ENCODE data around the gene SYCP2L. TPM values are rescaled to one million over a fixed set of nuclear protein-coding genes. Genes with fewer than 3 reads are reported as not detected.

Gene SYCP2L
- total and polyA plus RNA-seq, 2 experiments from 2014 or later: 0.13 TPM; not detected in 1

DNA sequence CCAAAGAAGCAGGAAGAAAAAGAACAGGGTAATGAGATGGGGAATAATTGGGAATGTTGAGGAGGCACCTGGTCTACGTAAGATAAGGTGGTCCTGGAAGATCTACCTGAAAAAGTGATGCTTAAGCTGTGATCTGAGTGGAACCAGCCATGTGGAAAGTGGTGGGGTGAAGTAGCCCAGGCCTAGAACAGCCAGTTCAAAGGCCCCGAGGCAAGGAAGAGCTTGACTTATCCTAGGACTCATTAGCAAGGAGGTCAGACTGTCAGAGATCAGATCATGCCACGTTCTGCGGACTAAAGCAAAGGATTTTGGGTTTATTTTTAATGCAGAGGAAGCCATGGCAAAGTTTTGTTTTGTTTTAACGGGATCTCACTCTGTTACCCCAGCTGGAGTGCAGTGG, 5.1 kb downstream of the SYCP2L start:
- H3K4me3 ChIP-seq: no peak overlapping the region
- H4K20me1 ChIP-seq (ENCODE audit: insufficient read depth): no peaks in the 10 kb centered on the region
- TF ChIP-seq EZH2 (IDR thresholded peaks at IDR 0.05; ENCODE audit: insufficient read depth, poor library complexity, severe bottlenecking) (no peak), EZH2phosphoT487 (IDR thresholded peaks at IDR 0.05; ENCODE audit: insufficient read depth, low read depth) (no peak)
- no peak overlapping the region for H3K9ac ChIP-seq
- no peaks in the 10 kb centered on the region for H3K9me3 ChIP-seq (ENCODE audit: low read depth)
- in situ Hi-C loops (cut with MboI): no loop called here
- no peaks in the 10 kb centered on the region for H3K79me2 ChIP-seq (ENCODE audit: insufficient read depth)
- H3K4me1 ChIP-seq (ENCODE audit: insufficient read depth): no peaks in the 10 kb centered on the region
- no peak for DNase-seq
- no peak overlapping the region for H3K27ac ChIP-seq
- 36 to 46% methylated on average over 5 of the region's 5 CpGs for WGBS, 2 experiments (ENCODE audit: low coverage in 1 of 2, low lambda C conversion rate in 2 of 2, missing lambda C conversion rate in 2 of 2)
- no peak overlapping the region for H3K4me2 ChIP-seq (ENCODE audit: unreplicated experiment)
- H3F3A ChIP-seq (ENCODE audit: insufficient read depth): no peaks in the 10 kb centered on the region
- no peaks in the 10 kb centered on the region for H3K9me2 ChIP-seq (ENCODE audit: insufficient read depth)
- H3K27me3 ChIP-seq (replicated peaks; ENCODE audit: insufficient read depth): peaks cover 9% of the 10 kb centered on the region
- no peak overlapping the region for H2AFZ ChIP-seq
- H3K36me3 ChIP-seq (ENCODE audit: low read depth): no peaks in the 10 kb centered on the region

DNA sequence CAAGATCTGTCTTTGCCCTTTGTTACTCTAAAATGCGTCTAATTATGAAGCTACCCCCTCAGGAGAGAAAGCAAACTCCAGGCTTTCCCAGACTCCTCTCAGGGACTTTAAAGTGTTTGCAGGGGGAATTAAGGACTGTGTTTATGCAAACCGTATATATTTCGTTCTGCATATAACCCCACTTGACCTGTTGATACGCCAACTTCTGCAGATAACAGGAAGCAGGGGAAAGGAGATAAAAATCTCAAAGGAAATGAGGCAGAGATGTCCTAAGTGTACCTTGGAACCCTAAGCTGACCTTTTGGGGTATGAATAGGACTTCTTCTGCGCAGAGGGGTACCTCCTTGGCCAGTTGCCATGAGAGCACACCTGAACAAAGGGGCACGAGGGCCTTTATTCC, 8.1 kb downstream of the SYCP2L start:
- DNase-seq: no peak
- TF ChIP-seq EZH2 (IDR thresholded peaks at IDR 0.05; ENCODE audit: insufficient read depth, poor library complexity, severe bottlenecking) (no peak), EZH2phosphoT487 (IDR thresholded peaks at IDR 0.05; ENCODE audit: insufficient read depth, low read depth) (no peak)
- Histone ChIP-seq H3K4me1 (ENCODE audit: insufficient read depth) (no peaks in the 10 kb centered on the region), H3F3A (ENCODE audit: insufficient read depth) (no peaks in the 10 kb centered on the region), H3K9ac (no peak overlapping the region), H3K4me3 (no peak overlapping the region), H3K36me3 (ENCODE audit: low read depth) (no peaks in the 10 kb centered on the region), H3K27me3 (replicated peaks; ENCODE audit: insufficient read depth) (no peaks in the 10 kb centered on the region; the same call in 1 of the 2 replicates), H3K79me2 (ENCODE audit: insufficient read depth) (no peaks in the 10 kb centered on the region), H2AFZ (no peak overlapping the region), H3K9me3 (ENCODE audit: low read depth) (no peaks in the 10 kb centered on the region), H3K9me2 (ENCODE audit: insufficient read depth) (no peaks in the 10 kb centered on the region), H3K27ac (no peak overlapping the region), H4K20me1 (ENCODE audit: insufficient read depth) (no peaks in the 10 kb centered on the region), H3K4me2 (ENCODE audit: unreplicated experiment) (no peak overlapping the region)
- in situ Hi-C loops (cut with MboI): no loop called here
- 52 to 56% methylated on average over 6 of the region's 6 CpGs for WGBS, 2 experiments (ENCODE audit: low coverage in 1 of 2, low lambda C conversion rate in 2 of 2, missing lambda C conversion rate in 2 of 2)

DNA sequence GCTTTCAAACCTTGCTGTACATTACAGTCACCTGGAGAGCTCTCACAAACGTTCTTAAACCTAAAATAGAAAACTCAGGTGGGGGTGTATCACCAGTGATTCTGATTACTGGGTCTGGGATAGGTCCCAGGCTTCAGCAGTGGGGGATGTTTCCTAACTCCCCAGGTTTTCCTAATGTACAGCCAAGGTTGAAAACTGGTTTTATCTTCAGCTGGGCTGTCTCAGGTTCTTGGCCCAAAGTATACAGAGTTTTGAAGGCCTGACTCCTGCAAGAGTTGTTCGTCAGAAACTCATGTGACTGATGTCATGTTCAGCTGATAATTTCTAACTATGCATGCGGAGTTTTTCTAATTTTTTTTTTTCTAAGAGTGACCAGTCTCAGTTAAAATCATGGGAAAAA, 9.8 kb downstream of the SYCP2L start:
- 46 to 48% methylated on average over 3 of the region's 3 CpGs for WGBS, 2 experiments (ENCODE audit: low coverage in 1 of 2, low lambda C conversion rate in 2 of 2, missing lambda C conversion rate in 2 of 2)
- Histone ChIP-seq H3K4me2 (ENCODE audit: unreplicated experiment) (no peak overlapping the region), H2AFZ (no peak overlapping the region)

DNA sequence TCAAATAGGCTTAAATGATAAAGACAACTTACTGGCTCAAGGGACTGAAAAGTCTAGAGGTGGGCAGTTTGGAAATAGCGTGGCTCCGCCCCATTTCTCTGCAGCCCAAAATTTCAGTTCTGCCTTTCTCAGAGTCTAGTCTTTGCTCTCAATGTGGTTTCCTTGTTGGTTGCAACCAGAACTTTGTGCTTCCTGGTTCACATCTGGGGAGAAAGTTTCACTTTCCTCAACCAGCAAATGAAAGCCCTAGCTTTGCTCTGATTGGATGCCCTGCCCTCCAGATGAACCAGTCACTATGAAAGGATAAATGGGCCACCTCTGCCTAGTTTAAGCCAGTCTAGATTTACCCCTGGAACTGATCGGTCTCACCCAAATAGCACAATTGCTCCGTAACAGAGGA, 14.9 kb downstream of the SYCP2L start:
- Histone ChIP-seq H2AFZ (no peak overlapping the region), H3F3A (ENCODE audit: insufficient read depth) (no peaks in the 10 kb centered on the region), H4K20me1 (ENCODE audit: insufficient read depth) (no peaks in the 10 kb centered on the region), H3K9me3 (ENCODE audit: low read depth) (no peaks in the 10 kb centered on the region), H3K4me3 (no peak overlapping the region), H3K27ac (no peak overlapping the region), H3K79me2 (ENCODE audit: insufficient read depth) (no peaks in the 10 kb centered on the region), H3K9ac (no peak overlapping the region), H3K4me2 (ENCODE audit: unreplicated experiment) (no peak overlapping the region), H3K4me1 (ENCODE audit: insufficient read depth) (no peaks in the 10 kb centered on the region), H3K9me2 (ENCODE audit: insufficient read depth) (no peaks in the 10 kb centered on the region), H3K36me3 (ENCODE audit: low read depth) (no peaks in the 10 kb centered on the region), H3K27me3 (replicated peaks; ENCODE audit: insufficient read depth) (no peaks in the 10 kb centered on the region)
- in situ Hi-C loops (cut with MboI): no loop called here
- TF ChIP-seq EZH2phosphoT487 (IDR thresholded peaks at IDR 0.05; ENCODE audit: insufficient read depth, low read depth): no peak
- TF ChIP-seq EZH2 (IDR thresholded peaks at IDR 0.05; ENCODE audit: insufficient read depth, poor library complexity, severe bottlenecking): no peak
- DNase-seq: no peak
- WGBS, 2 experiments (ENCODE audit: low coverage in 1 of 2, low lambda C conversion rate in 2 of 2, missing lambda C conversion rate in 2 of 2): 77 to 79% methylated on average over 4 of the region's 4 CpGs

More for the DNA sequence above, 9.8 kb downstream of the SYCP2L start:
- no peaks in the 10 kb centered on the region; the same call in 1 of the 2 replicates for H3K27me3 ChIP-seq (replicated peaks; ENCODE audit: insufficient read depth)
- no peaks in the 10 kb centered on the region for H3K79me2 ChIP-seq (ENCODE audit: insufficient read depth)
- no peak overlapping the region for H3K27ac ChIP-seq
- no peak overlapping the region for H3K9ac ChIP-seq
- no peaks in the 10 kb centered on the region for H3K4me1 ChIP-seq (ENCODE audit: insufficient read depth)
- TF ChIP-seq EZH2 (IDR thresholded peaks at IDR 0.05; ENCODE audit: insufficient read depth, poor library complexity, severe bottlenecking) (no peak), EZH2phosphoT487 (IDR thresholded peaks at IDR 0.05; ENCODE audit: insufficient read depth, low read depth) (no peak)
- no peaks in the 10 kb centered on the region for H3K36me3 ChIP-seq (ENCODE audit: low read depth)
- no peaks in the 10 kb centered on the region for H3F3A ChIP-seq (ENCODE audit: insufficient read depth)
- no peaks in the 10 kb centered on the region for H3K9me2 ChIP-seq (ENCODE audit: insufficient read depth)
- no peaks in the 10 kb centered on the region for H3K9me3 ChIP-seq (ENCODE audit: low read depth)
- H4K20me1 ChIP-seq (ENCODE audit: insufficient read depth): no peaks in the 10 kb centered on the region
- in situ Hi-C loops (cut with MboI): no loop called here
- no peak overlapping the region for H3K4me3 ChIP-seq
- no peak for DNase-seq

DNA sequence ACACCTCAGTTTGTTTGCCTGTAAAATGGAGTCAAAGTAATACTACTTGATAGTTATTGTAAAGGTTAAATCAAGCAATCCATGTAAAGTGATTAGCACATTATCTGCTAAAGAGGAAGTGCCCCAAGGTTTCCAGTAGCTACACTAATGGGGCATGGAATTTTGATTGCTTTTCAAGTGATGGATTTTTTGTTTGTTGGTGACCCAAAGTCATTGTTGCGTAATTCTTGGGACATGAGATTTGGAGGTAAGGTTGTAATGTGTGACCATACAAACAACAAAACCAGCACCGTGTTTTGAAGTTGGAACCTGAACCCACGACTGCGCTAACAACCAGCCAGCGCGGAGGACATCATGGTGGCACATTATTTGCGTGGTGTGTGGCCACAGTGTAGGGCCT, 17.2 kb downstream of the SYCP2L start:
- Histone ChIP-seq H3K9me2 (ENCODE audit: insufficient read depth) (no peaks in the 10 kb centered on the region), H3K4me2 (ENCODE audit: unreplicated experiment) (no peak overlapping the region), H4K20me1 (ENCODE audit: insufficient read depth) (no peaks in the 10 kb centered on the region), H3K4me1 (ENCODE audit: insufficient read depth) (no peaks in the 10 kb centered on the region), H3K27me3 (replicated peaks; ENCODE audit: insufficient read depth) (no peaks in the 10 kb centered on the region), H2AFZ (no peak overlapping the region), H3K79me2 (ENCODE audit: insufficient read depth) (no peaks in the 10 kb centered on the region), H3K9me3 (ENCODE audit: low read depth) (no peaks in the 10 kb centered on the region), H3K4me3 (no peak overlapping the region), H3K9ac (no peak overlapping the region), H3F3A (ENCODE audit: insufficient read depth) (no peaks in the 10 kb centered on the region), H3K27ac (no peak overlapping the region), H3K36me3 (ENCODE audit: low read depth) (no peaks in the 10 kb centered on the region)
- no peak for TF ChIP-seq EZH2phosphoT487 (IDR thresholded peaks at IDR 0.05; ENCODE audit: insufficient read depth, low read depth)
- no peak for TF ChIP-seq EZH2 (IDR thresholded peaks at IDR 0.05; ENCODE audit: insufficient read depth, poor library complexity, severe bottlenecking)
- 84 to 91% methylated on average over 7 of the region's 7 CpGs for WGBS, 2 experiments (ENCODE audit: low coverage in 1 of 2, low lambda C conversion rate in 2 of 2, missing lambda C conversion rate in 2 of 2)
- DNase-seq: no peak
- in situ Hi-C loops (cut with MboI): no loop called here
